Natural killer cell (primary cell): ENCODE data around the gene MRPL24. TPM values are rescaled to one million over a fixed set of nuclear protein-coding genes. Genes with fewer than 3 reads are reported as not detected.

Experiments
- ATAC-seq, 3 donors: fragments of 150-1000 bp in 2 of 3; fragments of 200-7000 bp in 1 of 3; cut with Tn5 transposase; 1 replicate in 1 of 3; 2 replicates in 2 of 3; pipeline ENCODE4 v1.10.0; 2021; ENCODE audit warnings: mild to moderate bottlenecking in 2 of 3, moderate library complexity in 2 of 3
- DNase-seq, 2 donors: peaks; one replicate each; pipeline versions ENCODE4 v3.0.0 to v3.0.0-alpha.2; 2013 to 2021; ENCODE audit warnings: mixed read lengths in 1 of 2
- H3K27ac ChIP-seq: one replicate; pipeline ENCODE4 v1.5.1; 2013; ENCODE audit warnings: mild to moderate bottlenecking, low read length
- H3K27me3 ChIP-seq: one replicate; pipeline ENCODE4 v1.6.1; 2013; ENCODE audit warnings: low read length; ENCODE audit not compliant: control insufficient read depth, insufficient read depth
- H3K36me3 ChIP-seq: one replicate; pipeline ENCODE4 v1.6.1; 2013; ENCODE audit warnings: low read length; ENCODE audit not compliant: control insufficient read depth, insufficient read depth
- H3K4me1 ChIP-seq: one replicate; pipeline ENCODE4 v1.6.1; 2013; ENCODE audit warnings: low read length; ENCODE audit not compliant: control insufficient read depth, insufficient read depth
- H3K4me3 ChIP-seq: one replicate; pipeline ENCODE4 v1.5.1; 2013; ENCODE audit warnings: low read length
- H3K9me3 ChIP-seq: one replicate; pipeline ENCODE4 v1.6.1; 2013; ENCODE audit warnings: low read length; ENCODE audit not compliant: control insufficient read depth, insufficient read depth
- H3K27ac Mint-ChIP-seq, 2 donors: one replicate each; pipeline ENCODE4 v1.8.0; 2022; ENCODE audit warnings: mild to moderate bottlenecking in 2 of 2, mixed read lengths in 2 of 2, moderate library complexity in 1 of 2
- H3K27me3 Mint-ChIP-seq, 2 donors: one replicate each; pipeline ENCODE4 v1.8.0; 2022; ENCODE audit warnings: low read depth in 2 of 2, mixed read lengths in 2 of 2
- H3K36me3 Mint-ChIP-seq: one replicate; pipeline ENCODE4 v1.8.0; 2022; ENCODE audit warnings: mixed read lengths
- H3K4me1 Mint-ChIP-seq, 2 donors: one replicate each; pipeline ENCODE4 v1.8.0; 2022; ENCODE audit warnings: mixed read lengths in 2 of 2
- H3K4me3 Mint-ChIP-seq: one replicate; pipeline ENCODE4 v1.8.0; 2022; ENCODE audit warnings: mild to moderate bottlenecking, moderate library complexity, mixed read lengths
- H3K9me3 Mint-ChIP-seq, 2 donors: one replicate each; pipeline ENCODE4 v1.8.0; 2022; ENCODE audit warnings: mixed read lengths in 2 of 2
- WGBS: methylation state at CpG from one replicate; pipeline ENCODE4 v1.1.7; 2013; ENCODE audit warnings: missing lambda C conversion rate; ENCODE audit not compliant: insufficient coverage; 5-methylcytosine and 5-hydroxymethylcytosine counted together
- intact Hi-C: fragments of 100-400 bp; cut with micrococcal nuclease; formaldehyde crosslinking; loops from one replicate; pipeline ENCODE4 v1.14.2; 2022
- total RNA-seq, 4 donors: library from RNA; stranded (reverse); fragments of 120-200 nt in 1 of 4; gene quantifications; one replicate each; pipeline versions ENCODE4 v1.2.3 to v1.2.4, GENCODE V29; 2013 to 2022
- TF ChIP-seq, protein P1 (sequence below): fragments of 200-600 bp; IDR thresholded peaks from one replicate; pipeline ENCODE4 v1.8.0; 2022; ENCODE audit warnings: antibody characterized with exemption

Gene MRPL24
- total RNA-seq, 3 donors from 2014 or later (not counting 1 experiment from before 2014, with no cell fraction given), result 15.9 to 19.7 (median 18.7) TPM

DNA sequence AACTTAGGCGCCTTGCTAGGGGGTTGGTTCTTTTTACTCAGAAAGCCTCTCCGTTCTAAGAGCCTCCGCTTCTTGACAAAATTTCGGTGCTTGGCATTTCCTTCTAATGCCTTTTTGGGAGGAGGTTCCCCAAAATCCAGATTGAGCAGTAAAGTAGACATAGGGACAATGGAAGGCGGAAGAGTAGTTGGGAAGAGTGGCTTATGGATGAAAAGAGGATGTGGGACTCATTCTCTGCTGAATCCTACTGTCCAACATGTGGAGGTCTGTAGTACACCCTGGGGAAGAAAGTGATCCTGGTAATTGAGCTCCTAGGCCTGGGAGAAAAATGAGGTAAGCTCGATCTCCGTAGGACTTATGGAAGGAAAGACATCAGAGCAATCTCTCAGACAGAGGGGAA, 13.4 kb downstream of the MRPL24 start:
- TF ChIP-seq, protein P1, sequence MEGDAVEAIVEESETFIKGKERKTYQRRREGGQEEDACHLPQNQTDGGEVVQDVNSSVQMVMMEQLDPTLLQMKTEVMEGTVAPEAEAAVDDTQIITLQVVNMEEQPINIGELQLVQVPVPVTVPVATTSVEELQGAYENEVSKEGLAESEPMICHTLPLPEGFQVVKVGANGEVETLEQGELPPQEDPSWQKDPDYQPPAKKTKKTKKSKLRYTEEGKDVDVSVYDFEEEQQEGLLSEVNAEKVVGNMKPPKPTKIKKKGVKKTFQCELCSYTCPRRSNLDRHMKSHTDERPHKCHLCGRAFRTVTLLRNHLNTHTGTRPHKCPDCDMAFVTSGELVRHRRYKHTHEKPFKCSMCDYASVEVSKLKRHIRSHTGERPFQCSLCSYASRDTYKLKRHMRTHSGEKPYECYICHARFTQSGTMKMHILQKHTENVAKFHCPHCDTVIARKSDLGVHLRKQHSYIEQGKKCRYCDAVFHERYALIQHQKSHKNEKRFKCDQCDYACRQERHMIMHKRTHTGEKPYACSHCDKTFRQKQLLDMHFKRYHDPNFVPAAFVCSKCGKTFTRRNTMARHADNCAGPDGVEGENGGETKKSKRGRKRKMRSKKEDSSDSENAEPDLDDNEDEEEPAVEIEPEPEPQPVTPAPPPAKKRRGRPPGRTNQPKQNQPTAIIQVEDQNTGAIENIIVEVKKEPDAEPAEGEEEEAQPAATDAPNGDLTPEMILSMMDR, result no peak
- no peak overlapping the region for H3K4me3 Mint-ChIP-seq
- DNase-seq, result no peak
- H3K4me1 Mint-ChIP-seq, result peaks cover 22 to 31% of the 10 kb centered on the region in 2 donors
- Histone ChIP-seq H3K36me3 (peaks cover 25% of the 10 kb centered on the region), H3K4me3 (peak overlapping the region; percentile 98), H3K9me3 (no peaks in the 10 kb centered on the region), H3K27ac (peak overlapping the region; percentile 99), H3K27me3 (no peaks in the 10 kb centered on the region), H3K4me1 (peaks cover 45% of the 10 kb centered on the region)
- peaks cover 8% of the 10 kb centered on the region for H3K36me3 Mint-ChIP-seq
- WGBS, result 41% methylated on average over 7 of the region's 7 CpGs
- ATAC-seq, result no peak
- H3K9me3 Mint-ChIP-seq, result no peaks in the 10 kb centered on the region
- intact Hi-C loops, result loop anchor here (5.0 kb wide), 1 partner anchor 445 kb away; the partner anchor contains the start of genes SMG5 and TMEM79
- no peaks in the 10 kb centered on the region for H3K27me3 Mint-ChIP-seq
- H3K27ac Mint-ChIP-seq, result no peak overlapping the region

DNA sequence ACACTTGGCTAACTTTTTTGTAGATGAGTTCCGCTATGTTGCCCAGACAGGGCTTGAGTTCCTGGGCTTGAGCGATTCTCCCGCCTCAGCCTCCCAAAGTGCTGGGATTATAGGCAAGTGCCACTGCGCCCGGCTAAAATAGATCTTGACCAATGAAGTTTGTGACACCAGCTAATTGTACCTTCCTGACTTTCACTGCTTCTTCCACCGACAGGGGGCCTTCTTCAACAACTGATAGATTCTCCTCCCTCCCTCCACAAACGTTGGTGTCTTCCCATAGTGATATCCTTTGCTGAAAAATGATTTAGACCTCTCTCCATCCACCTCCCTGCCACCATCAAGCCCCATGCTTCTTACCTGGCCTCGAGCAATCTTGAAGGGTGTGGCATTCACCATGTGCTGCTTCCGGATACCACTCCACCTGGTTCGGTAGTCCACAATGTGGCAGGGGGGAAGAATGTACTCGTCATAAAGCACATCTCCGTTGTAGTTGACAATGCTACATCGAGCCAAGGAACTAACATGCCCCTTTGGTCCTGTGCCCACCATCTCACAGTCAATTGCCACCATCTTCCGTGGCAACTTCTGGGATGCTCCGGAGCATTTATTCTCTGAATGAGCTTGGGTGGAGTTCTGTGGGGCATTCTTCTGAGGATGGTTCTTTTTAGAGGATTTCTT, 14.2 kb downstream of the MRPL24 start:
- peaks cover 8% of the 10 kb centered on the region for H3K36me3 Mint-ChIP-seq
- no peak overlapping the region for H3K4me3 Mint-ChIP-seq
- Histone ChIP-seq H3K27me3 (no peaks in the 10 kb centered on the region), H3K27ac (no peak overlapping the region), H3K9me3 (no peaks in the 10 kb centered on the region), H3K4me1 (peaks cover 45% of the 10 kb centered on the region), H3K4me3 (no peak overlapping the region), H3K36me3 (peaks cover 28% of the 10 kb centered on the region)
- no peak overlapping the region for H3K27ac Mint-ChIP-seq
- TF ChIP-seq, protein P1, result no peak
- 64% methylated on average over 14 of the region's 15 CpGs for WGBS
- intact Hi-C loops, result loop anchor here (1.0 to 5.0 kb wide), 2 partner anchors 164 to 444 kb away; partner anchors contain the start of genes SMG5 and TMEM79
- no peaks in the 10 kb centered on the region for H3K9me3 Mint-ChIP-seq
- ATAC-seq (no peak), DNase-seq (peak in 1 of 2 donors; percentile 77)
- peaks cover 22 to 31% of the 10 kb centered on the region in 2 donors for H3K4me1 Mint-ChIP-seq
- no peaks in the 10 kb centered on the region for H3K27me3 Mint-ChIP-seq

DNA sequence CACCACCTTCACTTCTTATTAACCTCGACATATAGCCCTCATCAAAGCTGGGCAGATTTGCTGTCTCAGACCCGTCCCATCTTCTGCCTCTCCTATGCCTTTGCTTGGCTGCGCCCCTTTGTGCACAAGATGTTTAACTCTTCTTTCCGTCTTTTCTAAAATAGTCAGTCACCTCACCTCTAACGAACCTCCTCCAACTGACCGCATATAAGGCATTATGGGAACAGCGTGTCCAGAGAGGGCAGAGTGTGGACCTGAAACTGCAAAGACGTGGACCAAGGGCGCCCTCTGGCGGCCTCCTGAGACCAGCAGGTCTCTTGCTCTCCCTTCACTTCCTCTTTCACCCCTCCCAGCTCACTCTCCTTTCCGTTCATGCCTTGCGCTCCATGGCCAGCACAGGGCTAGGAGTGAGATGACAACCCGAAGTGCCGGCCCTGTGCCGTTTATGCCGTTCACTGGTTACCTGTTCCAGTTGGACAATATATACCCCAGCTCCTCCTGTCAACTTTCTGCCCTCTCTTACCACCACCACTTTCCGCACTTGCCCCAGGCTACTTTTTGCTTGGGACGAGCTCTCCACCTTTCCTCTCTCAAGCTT, 15.1 kb downstream of the MRPL24 start:
- Mint-ChIP-seq H3K4me1 (peaks cover 22 to 31% of the 10 kb centered on the region in 2 donors), H3K9me3 (no peaks in the 10 kb centered on the region), H3K4me3 (no peak overlapping the region), H3K27me3 (no peaks in the 10 kb centered on the region), H3K36me3 (peaks cover 8% of the 10 kb centered on the region), H3K27ac (no peak overlapping the region)
- no peak overlapping the region for H3K27ac ChIP-seq
- ATAC-seq (peak; percentile 17 to 47 (median 18)), DNase-seq (peak; percentile 80 to 91)
- intact Hi-C loops, result loop anchor here (1.0 to 5.0 kb wide), 4 partner anchors 36 to 443 kb away; partner anchors contain the start of genes SMG5 and TMEM79
- H3K27me3 ChIP-seq, result no peaks in the 10 kb centered on the region
- WGBS, result 15% methylated on average over 18 of the region's 18 CpGs
- H3K9me3 ChIP-seq, result no peaks in the 10 kb centered on the region
- H3K4me3 ChIP-seq, result peak overlapping the region; percentile 19
- TF ChIP-seq, protein P1, result peak; percentile 93
- H3K4me1 ChIP-seq, result peaks cover 45% of the 10 kb centered on the region
- H3K36me3 ChIP-seq, result peaks cover 37% of the 10 kb centered on the region
